Peyer's patch (tissue), 4 donors: ENCODE results near the gene ATP6V0A4.

ENCODE experiments used
- CTCF ChIP-seq, 6 experiments: fragments of 450-650 bp in 4 of 6; fragments of 200-600 bp in 2 of 6; sonication (generic) in 1 of 6; IDR thresholded peaks; one replicate each; pipeline ENCODE4 v1.5.1; 2017 to 2019; ENCODE audit warnings: antibody characterized with exemption in 6 of 6, mild to moderate bottlenecking in 3 of 6, moderate library complexity in 1 of 6
- POLR2A ChIP-seq, 2 donors: fragments of 450-650 bp; IDR thresholded peaks; one replicate each; pipeline ENCODE4 v1.5.1; 2017; ENCODE audit warnings: antibody characterized with exemption in 2 of 2, mild to moderate bottlenecking in 2 of 2, moderate library complexity in 2 of 2

- TF ChIP-seq CTCF (IDR thresholded peaks at IDR 0.05) (no peak), POLR2A (IDR thresholded peaks at IDR 0.05) (no peak)
These were observed 77.7 kb downstream of the ATP6V0A4 start for GRCh38 chr7:138720286-138720685.
